GM21529 (cell line): ENCODE results near the gene RPL22.
"Not testable (repeated sequence)": the region's sequence is repeated elsewhere in the genome, so short reads cannot be mapped to it uniquely, and the experiment has no call there.

Experiments
- ATAC-seq: cut with Tn5 transposase; IDR thresholded peaks from one replicate; pipeline ENCODE4 v1.9.1; 2021; ENCODE audit not compliant: unreplicated experiment

The RPL22 gene

DNA sequence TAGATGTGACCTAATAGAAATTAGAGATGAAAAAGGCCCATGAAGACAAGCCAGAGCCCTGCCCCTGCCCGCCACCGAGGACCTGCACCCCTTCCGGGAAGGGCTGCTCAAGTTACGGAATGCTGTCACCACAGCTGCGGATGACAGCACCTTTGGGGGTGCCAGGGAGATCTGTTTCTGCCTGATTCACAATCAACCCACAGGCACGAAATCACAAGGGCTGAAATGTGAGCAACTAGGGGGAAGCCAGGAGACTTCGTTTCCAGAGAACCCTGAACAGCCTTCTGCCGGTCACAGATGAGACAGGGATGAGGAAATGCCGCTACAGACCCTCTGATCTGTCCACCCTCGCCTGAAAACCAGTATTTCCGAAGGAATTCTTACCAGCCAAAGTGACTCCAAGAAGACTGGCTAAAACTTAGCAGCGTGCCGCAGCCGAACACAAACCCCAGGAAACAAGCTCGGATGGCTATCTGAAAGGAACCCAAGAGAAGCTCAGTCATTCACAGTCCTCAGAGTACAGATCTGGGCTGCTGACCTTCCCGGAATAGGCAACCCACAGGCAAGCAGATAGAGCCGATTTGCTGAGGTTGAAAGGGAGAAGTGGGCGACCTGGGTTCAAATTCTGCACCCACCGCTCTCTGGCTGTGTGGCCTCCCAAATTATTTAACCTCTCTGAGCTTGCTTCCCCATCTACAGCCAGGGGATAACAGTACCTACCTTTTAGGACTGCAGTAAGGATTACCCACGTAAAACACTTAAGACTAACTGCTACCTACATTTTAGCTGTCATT, 35.3 kb upstream of the RPL22 start:
- no peak for ATAC-seq

DNA sequence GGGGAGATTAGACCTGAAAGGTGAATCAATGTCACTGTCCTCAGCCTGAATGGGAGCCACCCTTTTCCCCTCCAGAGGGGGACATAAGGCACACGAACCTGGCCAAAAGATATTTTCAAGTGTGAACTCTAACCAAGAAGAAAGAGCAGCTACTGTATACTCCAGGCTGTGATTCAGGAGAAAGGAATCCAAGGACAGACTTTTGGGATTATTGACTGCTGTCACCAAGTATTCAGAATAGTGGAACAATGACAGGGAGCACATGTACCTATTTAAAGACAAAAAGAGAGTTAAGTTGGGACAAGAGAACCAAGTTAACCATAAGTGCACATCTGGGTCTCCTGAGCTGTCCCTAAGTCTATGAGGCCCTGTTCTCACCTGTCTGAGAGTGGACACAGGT, 34.0 kb upstream of the RPL22 start:
- ATAC-seq = no peak

DNA sequence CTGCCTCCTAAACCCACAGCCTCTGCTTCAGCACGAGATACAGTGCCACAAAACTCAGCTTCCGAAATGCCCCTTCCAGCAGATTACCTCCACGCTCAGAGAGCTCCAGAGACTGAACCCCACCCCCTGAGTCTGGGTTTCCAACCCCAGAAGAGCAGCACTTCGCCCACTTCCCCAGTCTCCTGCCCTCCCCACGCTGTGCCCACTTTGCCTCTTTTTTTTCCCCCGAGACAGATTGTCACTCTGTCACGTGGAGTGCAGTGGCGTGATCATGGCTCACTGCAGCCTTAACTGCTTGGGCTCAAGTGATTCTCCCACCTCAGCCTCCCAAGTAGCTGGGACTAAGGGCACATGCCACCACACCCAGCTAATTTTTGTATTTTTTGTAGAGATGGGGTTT, 26.3 kb upstream of the RPL22 start:
- ATAC-seq = no peak

DNA sequence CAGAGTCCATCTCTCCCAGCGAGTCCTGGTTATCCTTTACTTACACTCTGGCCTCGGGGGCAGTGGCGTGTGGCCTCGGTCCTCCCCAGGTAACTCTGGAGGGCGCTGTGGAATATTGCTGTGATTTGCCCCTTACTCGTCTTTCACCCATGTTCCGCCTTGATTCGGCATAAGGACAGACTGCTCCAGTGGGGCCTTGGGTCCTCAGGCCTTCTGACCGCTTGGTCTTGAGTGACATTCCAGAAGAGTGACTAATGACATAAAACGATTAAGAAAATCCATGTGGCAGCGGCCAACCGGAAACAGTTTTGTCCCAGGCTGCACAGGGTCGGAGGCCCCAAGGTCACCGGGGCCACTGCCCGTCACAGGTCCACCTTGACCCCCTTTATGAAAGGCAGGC, 25.3 kb upstream of the RPL22 start:
- ATAC-seq = no peak

DNA sequence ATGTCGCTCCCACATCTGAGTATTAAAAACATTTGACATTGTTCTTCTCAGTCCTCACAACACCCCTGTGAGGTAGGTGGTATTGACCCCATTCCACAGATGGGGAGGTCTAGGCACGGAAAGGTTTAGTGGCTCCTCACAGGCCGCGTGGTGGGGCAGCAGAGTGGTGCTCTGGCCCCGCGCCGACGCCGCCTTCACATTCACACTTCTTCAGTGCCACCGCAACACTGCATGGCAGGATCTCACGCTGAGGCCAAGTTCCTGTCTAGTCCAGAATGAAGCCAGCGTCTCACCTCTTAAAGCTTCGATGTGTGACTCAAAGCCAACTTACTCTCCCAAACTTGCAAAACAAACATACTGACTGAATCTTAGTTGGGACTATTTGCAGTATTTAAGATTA, 24.2 kb upstream of the RPL22 start:
- no peak for ATAC-seq

DNA sequence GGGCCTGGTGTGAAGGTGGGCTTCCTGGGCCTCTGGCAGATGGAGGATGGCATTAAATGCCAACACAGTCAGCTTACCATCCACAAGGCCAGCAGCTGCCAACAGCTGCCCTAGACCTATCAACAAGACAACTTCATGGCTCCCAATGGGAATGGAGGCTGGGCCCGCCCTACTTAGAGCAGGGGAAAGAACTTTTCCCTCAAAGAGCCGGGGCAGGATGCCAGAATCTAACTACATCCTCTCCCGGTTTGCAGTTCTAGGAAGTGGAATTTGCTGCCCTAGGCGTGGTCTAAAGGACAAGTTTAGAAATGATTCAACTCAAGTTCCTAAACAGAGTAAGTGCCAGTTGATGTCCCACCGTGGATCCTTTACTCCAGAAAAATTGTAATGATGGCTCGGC, 23.2 kb upstream of the RPL22 start:
- no peak for ATAC-seq

DNA sequence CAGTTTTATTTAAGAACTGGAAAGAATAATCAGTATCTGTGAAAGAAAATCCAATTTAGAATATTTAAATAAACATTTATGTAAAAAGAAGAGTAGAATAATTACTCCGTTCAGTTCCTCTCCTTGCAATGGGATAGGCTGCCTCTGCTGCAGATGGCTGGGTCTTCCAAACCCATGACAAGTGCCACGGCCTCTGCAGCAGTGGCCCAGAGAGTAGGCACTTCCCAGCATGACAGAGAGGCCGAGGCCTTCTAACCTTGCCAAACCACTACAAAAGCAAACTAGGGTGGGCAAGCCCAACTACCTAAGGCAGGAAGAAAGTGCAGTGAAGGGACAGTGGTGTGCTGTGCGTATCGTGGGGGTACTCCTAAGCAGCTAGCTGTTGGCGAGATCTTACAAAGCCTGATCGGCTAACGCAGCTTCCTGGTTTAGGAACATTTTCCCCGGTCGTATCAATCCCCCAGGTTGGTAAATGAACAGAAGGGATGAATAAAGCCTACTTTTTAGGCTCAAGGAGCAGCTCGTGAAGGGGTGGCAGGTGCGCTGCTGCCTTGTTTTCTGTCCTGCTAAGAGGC, 21.9 kb upstream of the RPL22 start:
- ATAC-seq = no peak

DNA sequence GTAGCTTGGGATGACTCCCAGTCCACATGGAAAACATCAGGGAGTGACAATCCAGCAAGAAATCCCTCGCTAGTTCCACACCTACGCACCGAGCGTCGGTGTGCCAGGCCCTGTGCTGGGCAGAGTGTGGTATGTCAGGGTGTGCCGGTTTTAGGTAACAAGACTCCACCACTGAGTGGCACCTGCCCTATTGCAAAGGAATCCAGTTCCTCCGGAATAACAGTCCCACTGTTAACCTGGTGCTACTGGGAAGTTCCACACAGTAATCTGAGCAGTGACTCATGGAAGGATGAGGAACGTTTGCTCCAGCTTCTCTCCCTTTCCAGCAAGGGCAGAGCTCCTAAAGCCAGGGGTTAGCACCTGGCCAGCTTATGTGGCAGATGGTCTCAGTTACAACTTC, 20.8 kb upstream of the RPL22 start:
- no peak for ATAC-seq

DNA sequence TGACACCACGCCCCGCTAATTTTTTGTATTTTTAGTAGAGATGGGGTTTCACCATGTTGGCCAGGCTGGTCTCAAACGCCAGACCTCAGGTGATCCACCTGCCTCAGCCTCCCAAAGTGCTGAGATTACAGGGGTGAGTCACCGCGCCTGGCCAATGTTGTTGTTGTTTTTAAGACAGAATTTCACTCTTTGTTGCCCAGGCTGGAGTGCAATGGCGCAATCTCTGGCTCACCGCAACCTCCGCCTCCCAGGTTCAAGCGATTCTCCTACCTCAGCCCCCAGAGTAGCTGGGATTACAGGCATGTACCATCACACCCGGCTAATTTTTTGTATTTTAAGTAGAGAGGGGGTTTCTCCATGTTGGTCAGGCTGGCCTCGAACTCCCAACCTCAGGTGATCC, 20.2 kb upstream of the RPL22 start:
- not testable (repeated sequence) for ATAC-seq

DNA sequence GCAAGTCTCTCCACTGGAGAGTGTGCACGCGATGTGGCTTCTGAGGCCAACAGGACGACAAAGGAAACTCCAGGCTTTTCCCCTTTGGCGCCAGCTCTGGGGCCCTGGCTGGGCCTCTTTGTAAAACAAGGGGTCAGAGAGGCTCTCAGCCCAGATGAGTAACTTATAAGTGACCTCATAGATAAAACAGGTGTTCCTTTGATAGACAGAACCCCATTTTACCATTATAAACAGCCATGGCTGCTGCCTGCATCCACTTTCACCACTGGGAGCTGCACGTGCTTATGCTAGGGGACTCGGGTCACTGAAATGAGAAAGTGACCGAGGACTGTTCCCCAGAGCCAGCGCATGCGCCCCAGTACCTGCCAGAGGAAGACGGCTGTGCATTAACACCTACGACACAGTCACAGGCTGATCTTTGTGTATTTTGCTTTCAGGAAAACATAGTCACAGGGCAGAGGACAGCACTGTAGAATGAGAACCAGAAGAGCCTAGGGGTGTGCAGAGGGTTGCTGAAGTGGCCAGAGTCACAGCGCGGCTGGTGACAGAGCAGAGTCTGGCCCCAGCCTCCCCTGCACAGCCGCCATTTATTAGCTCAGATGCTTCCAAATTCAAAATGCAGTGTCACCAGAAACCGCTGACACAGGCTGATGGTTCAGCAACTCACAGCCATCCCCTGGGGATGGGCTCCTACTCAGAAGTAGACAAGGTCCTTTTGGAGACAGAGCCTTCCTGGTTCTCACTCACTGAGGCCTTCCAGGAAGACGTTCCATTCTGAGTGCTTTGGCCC, 19.2 kb upstream of the RPL22 start:
- ATAC-seq = no peak

DNA sequence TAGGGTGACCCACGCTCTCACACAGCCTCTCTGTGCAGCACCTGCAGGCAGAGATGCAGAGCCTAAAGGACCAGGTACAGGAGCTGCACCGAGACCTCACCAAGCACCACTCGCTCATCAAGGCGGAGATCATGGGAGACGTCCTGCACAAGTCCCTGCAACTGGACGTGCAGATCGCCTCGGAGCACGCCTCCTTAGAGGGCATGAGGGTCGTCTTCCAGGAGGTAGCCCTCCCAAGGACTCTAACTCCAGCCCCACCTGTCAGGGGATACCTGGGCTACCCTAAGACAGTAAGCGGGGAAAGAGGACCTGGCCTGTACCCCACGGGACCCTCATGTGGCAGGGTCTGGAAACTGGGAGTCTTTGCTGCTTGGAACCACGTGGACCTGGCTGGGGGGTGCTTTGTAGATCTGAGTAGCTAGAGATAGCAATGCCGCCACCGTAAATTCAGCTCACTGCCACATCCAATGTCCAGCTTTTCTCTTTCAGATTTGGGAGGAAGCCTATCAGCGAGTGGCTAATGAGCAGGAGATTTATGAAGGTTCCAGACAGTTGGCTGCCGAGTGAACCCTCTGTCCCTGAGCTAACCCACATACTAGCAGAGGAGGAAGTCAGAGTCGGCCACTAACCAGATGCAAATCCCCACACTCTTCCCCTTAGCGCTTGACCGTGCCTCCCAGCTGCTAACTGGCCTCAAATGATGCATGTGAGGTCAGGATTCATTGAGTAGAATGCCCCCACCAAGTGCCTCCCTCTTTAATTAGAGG, 13.0 kb upstream of the RPL22 start:
- no peak for ATAC-seq

DNA sequence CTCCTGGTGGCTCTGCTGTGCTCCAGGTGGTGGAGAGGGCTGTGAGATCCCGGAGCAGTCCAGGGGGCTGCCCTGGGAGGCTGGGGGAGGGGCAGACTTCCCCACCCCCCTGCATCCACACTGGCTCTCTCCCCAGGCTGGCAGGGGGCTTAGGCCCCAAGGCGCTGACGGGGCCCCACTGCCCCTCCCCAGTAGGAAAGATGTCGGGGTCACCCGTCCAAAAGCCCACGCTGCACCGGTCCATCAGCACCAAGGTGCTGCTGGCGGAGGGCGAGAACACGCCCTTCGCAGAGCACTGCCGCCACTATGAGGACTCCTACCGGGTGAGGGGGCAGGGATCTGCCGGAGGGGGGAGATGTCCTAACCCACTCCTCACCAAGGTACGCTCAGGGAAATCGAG, 12.3 kb upstream of the RPL22 start:
- no peak for ATAC-seq

DNA sequence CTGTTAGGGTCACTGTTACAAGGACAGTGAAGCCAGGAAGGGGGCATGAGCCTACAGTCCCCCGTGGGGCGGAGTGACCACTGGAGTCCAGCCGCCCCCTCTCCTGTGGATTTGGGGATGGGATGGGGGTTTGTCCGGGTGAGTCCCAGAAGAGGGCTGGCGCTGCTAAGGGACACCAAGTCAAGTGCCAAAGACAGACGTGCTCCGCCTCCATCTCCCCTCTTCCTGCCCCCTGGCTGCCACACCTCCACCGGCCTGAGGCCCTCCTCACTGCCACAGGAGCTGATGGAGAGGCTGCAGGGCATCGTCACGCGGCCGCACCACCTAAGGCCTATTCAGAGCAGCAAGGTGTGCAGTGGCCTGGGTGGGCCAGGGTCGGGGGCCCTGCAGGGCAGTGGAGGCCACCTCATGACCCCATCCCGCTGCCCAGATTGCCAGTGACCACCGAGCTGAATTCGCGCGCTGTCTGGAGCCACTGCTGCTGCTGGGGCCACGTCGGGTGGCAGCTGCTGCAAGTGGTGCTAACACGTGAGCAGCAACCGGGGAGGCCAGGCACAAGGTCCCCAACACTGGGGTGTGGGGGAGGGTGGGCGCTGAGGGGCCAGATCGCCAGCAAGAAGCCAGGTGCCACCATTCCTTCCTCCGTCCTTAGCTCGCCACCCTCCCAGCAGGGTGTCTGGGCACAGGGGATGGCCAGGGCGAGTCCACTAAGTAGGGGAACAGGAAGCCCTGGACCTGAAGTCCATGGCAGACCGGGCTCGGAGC, 11.4 kb upstream of the RPL22 start:
- no peak for ATAC-seq

DNA sequence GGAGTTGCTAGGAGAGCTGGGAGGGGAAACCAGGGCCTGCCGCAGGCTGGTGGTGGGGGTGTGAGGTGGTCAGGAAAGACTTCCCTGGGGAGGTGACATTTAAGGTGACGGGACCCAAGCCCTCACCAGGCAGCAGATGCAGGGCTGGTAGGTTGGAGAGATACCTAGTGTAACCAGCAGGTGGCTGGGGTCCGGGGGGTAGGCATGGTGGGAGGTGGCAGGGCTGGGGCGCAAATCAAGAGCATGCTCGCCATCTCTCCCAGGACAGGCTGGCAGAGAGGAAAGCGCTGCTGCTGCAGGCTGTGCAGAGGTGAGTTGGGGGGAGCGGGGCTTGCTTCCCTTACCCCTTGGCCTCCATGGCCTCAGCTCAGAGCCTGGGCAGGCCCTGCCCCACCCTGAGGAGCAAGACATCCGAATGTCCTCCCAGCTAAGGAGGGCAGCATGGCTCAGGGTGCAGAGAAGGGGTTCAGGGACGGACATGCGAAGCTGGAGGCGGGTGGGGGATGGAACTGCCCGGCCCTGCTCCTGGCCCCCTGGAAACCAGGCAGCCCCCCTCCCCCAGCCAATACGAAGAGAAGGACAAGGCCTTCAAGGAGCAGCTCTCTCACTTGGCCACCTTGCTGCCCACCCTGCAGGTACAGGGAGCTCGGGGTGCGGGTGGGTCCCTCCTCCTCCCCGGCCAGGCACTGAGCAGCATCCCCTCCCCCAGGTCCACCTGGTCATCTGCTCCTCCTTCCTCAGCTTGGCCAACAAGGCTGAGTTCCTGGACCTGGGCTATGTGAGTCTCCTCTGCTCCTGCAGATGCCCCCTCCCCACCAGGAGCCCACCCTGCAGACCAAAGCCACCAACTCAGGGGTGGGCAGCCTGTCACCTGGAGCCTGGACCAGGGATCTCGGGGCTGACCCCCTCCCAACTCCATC, 10.5 kb upstream of the RPL22 start:
- ATAC-seq = no peak

DNA sequence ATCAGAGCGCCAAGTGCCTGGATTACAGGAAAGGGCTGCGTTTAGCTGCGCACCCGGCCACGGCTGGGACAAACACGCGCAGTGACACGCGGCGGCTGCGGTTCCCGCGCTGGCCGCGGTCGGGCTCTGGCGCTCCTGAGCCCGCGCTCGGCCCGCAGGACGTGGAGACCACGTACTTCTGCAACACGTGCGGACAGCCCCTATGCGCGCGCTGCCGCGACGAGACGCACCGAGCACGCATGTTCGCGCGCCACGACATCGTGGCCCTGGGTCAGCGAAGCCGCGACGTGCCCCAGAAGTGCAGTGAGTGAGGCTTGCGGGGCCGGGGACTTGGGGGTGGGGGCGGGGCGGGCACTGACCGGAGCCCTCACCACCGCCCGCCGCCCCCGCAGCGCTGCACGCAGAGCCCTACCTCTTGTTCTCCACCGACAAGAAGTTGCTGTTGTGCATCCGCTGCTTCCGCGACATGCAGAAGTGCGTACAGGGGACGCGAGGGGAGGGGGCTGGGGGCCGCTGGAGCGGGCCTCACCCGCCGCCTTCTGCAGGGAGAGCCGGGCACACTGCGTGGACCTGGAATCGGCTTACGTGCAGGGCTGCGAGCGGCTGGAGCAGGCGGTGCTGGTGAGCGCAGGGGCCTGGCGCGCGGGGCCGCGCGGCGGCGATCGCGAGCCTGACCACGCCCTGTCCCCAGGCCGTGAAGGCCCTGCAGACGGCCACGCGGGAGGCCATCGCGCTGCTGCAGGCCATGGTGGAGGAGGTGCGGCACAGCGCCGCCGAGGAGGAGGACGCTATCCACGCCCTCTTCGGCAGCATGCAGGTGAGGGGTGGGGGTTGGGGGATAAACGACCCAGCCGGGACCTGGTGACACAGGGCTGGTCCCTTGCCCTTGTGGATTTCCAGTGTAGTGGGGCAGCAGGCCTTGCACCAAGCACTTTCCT, 9.6 kb upstream of the RPL22 start:
- peak; percentile 27 for ATAC-seq

DNA sequence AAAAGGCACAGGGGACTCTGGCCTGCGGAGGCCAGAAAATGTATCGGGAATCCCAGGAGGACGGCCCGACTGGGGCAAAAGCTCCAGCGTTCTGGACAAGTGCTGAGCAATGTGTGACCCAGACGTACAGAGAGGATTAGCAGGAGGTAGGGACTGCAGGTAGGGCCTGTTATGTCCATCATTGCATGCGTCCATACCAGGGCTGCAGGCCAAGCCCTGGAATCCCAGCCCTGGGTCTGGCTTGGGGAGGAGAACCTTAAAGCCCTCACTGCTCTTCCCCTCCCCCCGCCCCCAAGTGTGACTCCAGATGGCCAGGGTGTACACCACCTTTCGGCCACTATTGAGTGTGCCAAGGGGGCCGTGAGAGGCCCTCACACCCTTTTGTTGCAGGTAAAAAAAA, 8.5 kb upstream of the RPL22 start:
- no peak for ATAC-seq

DNA sequence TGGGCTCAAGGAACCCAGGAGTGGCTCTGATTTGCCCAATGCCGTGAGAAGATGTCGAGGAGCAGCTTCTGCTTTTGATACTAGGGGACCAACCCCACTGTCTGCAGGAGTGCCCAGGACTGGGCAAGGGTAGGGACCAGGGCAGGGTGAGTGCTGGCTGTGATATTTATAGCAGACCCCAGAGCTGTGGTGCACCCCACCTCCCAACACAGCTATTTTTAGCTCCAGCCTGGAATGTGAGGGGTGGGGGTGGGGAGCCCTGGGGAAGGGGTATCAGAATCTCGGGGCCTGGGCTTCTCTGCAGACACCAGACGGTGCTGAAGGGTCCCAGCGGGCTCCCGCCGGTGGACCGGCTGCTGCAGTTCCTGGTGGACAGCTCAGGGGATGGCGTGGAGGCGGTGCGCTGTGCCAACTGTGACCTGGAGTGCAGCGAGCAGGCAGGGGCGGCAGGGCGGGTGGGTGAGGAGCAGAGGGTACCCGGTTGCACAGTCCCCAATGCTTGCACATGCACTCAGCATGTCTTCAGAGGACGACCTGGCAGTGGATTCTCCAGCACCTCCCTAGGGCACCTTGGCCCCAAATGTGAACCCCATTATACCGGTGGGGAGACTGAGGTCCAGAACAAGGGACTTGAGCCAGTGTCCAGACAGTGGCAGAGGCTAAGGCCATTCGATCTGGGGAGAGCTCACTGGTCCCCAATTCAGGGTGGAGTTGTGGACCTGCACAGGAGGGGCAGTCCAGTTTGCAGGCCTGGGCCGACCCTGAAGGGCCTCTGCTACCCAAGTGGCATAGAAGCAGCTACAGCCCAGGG, 7.9 kb upstream of the RPL22 start:
- no peak for ATAC-seq

DNA sequence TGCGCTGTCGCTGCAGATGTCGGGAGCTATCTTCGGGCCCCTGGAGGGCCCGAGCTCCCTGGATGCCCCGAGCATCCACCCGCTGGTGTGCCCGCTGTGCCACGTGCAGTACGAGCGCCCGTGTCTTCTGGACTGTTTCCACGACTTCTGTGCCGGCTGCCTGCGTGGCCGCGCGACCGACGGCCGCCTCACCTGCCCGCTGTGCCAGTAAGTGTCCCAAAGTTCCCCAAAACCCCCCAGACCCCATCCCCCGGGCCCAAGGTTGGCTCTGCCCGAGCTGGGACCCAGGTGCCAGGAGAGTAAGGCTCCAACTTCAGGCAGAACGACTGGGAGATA, 7.1 kb upstream of the RPL22 start:
- no peak for ATAC-seq
